Activated naive CD4-positive, alpha-beta T cell (primary cell): ENCODE measurements around the gene MEIOB.
"Not testable (repeated sequence)": the region's sequence is repeated elsewhere in the genome, so short reads cannot be mapped to it uniquely, and the experiment has no call there.

Experiments
- DNase-seq, 4 experiments: peaks; one replicate each; lab custom pipeline; 2025; lab: John Stamatoyannopoulos, UW

Gene MEIOB

DNA sequence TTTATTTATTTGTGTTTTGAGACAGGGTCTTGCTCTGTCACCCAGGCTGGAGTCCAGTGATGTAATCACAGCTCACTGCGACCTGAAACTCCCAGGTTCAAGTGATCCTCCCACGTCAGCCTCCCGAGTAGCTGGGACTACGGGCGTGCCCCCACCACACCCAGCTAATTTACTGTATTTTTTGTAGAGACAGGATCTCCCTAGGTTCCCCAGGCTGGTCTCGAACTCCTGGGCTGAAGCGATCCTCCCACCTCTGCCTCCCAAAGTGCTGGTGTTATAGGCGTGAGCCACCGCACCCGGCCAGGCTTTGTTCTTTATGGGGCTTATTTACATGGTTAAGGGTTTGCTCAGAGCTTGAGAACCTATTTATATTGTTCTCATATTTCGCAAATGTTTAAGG is 5.8 kb upstream of the MEIOB start:
- DNase-seq, result no peak

DNA sequence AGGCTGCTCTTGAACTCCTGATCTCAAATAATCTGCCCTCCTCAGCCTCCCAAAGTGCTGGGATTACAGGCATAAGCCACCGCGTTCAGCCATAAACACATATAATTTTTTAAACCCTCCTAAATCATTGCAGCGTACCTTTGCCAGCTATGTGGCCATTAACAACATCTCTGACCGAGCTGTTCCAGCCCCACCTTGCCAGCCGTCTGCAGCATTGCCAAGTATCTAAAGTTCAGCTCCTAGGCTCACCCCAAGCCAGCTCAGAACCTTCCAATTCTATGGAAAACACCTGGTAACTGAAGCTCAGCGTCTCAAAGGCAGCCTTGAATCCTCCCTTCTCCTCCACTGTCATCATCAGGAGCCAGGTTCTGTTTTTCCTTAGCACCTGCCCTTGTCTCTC is 5.1 kb upstream of the MEIOB start:
- DNase-seq, result no peak

- no peak for DNase-seq
These were observed 4.5 kb upstream of the MEIOB start for GRCh38 chr16:1876468-1876867.

DNA sequence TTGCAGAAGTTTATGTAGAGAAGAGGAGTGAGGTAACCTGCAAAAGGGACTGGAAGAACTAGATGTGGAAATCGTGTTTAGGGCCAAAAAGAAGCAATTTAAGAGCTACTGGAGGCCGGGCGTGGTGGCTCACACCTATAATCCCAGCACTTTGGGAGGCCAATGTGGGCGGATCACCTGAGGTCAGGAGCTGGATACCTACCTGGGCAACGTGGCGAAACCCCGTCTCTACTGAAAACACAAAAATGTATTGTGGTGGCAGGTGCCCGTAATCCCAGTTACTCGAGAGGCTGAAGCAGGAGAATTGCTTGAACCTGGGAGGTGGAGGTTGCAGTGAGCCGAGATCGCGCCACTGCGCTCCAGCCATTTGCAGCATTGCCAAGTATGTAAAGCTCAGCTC is 4.1 kb upstream of the MEIOB start:
- DNase-seq, result not testable (repeated sequence)

DNA sequence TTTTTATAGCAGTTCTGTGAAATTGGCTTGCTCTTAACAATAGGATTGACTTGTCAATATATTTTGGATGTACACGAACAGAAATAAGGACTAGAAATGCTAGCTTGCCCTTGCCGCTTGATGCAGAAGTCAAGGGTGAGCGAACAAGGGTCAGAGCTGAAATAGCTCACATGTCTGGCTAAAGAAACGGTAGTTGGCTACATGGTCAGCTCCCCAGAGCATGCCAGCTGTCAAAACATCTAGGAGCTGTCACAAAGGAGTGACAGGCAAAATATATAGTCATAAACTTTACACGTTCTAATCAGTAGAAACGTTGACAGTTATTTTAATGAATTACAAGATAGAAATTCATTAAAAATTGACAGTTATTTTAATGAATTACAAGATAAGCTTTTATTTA is 2.9 kb upstream of the MEIOB start:
- no peak for DNase-seq

DNA sequence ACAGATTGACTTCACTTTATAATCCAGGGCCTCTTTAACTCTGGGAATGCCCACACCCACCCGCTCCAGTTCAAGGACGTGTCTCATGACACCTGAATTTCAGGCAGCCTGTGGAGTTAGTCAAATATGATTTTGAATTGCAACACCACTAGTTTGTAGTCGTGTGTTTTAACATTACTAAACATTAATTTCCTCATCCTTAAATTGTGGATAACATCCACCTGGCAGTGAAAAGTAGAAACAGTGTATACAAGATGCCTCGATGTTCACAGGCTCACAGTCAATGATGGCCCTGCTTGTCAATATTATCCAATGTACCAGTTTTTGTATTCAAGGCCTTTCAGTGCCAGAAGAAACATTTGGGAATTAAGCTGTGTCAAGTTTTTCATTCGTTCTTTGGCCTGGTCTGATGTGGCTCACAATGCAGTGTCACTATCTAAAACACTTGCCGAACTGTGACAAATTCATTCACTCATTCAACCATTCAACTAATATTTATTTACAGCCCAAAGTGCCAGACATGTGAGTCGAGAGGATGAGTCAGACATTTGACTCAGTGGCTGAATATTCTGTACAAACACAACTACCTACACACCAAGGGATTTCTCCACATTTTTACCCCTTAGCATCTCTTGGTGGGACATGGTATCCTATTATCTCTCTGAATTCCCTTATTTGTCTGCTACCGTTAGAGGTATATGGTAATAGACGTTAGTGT is 1.4 kb downstream of the MEIOB start:
- no peak for DNase-seq

- DNase-seq, result no peak
These were observed 5.9 kb downstream of the MEIOB start for GRCh38 chr16:1865902-1866690.

DNA sequence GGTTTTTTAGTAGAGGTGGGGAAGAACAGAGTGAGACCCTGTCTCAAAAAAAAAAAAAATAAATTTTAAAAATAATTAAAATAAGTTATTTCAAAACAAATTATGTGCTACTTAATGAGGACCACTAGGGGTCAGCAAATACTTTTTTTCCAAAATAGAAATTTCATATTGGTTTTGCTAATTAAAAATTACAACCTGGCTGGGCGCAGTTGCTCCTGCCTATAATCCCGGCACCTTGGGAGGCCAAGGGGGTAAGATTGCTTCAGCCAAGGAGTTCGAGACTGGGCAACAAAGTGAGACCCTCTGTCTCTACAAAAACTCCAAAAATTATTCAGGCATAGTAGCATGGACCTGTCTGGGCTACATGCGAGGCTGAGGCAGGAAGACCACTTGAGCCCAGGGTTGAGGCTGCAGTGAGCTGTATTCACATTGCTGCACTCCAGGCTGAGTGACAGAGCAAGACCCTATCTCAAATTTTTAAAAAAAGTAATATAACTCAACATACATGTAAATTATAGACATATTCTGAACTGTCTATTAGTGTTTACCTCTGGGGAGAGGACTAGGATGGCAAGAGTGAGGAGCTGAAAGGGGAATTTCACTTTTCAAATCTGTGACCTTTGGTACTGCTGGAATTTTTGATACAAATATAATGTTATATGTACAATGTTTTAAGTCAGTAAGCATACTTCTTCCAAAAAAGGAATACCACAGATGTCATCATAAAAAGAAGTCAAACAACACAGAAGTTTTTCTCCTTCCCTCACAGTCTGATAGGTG is 8.1 kb downstream of the MEIOB start:
- DNase-seq, result no peak

GRCh38 chr16:1862394-1862793 is 9.6 kb downstream of the MEIOB start:
- no peak for DNase-seq

DNA sequence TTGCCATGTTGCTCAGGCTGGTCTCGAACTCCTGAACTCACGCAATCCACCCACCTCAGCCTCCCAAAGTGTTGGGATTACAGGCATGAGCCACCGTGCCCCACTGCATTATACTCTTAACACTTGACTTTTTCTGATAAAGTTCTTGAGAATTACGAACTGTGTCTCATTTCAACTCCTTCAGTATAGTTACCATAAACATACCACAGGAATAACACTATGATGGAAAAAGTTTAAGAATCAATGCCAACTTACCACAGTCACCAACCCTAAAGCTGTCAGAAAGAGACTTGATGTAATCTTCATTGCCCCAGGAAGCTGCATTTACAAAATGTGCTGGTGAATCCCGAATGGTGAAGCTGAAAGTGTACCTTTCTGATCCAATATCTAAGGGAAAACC is 10.2 kb downstream of the MEIOB start:
- no peak for DNase-seq

- DNase-seq, result no peak
These were observed 12.3 kb downstream of the MEIOB start for GRCh38 chr16:1859650-1860049.

DNA sequence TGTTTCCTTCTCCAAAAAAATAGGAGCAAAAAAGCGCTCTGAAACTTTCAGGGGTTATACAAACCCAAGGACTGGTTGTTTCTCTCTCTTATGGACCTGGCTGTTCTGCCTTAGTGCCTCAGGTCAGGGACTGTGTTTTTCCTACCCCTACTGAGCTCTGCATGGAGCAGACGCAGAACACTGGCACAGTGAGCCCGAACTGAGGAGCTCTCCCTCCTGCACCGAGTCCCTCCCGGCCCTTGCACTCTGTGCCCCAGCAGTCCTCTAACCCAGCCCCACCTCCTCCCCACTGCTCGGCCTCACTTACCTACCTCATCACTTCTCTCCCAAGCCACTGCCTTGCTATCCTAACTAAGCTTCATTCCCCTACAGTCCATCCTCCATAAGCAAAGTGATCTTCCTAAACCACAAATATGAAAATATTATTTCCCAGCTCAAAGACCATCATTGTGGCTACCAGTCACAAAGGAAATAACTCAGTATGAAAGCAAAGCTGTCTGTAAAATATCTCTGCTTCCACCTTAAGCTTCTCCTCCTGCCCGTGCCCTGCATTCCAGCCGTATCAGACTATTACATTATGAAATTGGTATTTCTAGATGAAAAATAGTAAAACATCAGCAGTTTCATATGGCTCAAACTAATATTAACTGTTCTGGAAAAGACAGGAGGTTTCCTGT is 13.6 kb downstream of the MEIOB start:
- no peak for DNase-seq

- no peak for DNase-seq
These were observed 14.4 kb downstream of the MEIOB start for GRCh38 chr16:1857433-1858097.

DNA sequence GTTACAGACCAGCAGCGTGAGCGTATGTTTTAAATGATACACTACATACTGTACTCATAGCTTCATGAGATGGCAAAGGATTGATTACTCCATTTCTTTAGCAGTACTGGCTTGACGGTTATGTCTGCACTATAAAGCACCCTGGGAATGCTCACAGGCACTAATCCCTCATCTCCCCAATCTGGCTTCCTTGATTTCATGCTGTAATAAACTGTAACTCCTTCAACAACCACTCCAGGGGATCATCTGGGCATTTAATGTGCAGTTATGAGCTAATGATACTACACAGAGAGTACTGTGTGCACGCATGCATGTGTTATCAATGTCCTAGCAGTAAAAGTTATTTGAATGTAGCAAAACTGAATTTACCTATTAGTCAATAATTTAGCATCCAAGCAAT is 20.2 kb downstream of the MEIOB start:
- no peak for DNase-seq

GRCh38 chr16:1850981-1851380 is 21.0 kb downstream of the MEIOB start:
- DNase-seq, result no peak

DNA sequence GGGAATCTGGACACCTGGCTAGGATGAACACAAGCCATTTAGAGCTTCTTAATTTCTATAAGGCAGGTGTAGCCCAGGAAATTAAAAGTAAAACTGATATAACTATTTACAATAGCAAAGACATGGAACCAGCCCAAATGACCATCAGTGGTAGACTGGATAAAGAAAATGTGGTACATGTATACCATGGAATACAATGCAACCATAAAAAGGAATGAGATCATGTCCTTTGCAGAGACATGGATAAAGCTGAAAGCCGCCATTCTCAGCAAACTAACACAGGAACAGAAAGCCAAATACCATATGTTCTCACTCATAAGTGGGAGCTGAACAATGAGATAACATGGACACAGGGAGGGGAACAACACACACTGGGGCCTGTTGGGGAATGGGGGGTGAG is 25.5 kb downstream of the MEIOB start:
- no peak for DNase-seq

DNA sequence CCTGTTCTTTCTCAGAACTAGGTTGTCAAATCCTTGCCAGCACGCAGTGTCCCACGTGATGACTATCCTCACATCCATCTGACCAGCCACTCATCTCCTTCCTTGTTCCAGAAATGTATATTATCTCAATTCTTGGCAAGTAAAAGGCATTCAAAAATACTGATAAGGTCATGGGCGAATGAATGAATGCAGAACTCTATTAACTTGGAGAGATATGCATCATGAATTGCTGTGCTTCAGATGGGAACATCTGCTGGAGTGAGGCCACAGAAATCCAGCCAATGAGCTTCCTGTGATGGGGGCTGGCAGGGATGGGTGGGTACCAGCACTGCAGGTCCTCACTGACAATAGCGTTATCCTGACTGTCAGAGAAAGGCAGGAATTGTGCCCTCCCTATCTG is 26.0 kb downstream of the MEIOB start:
- no peak for DNase-seq

- DNase-seq, result no peak
These were observed 32.4 kb downstream of the MEIOB start for GRCh38 chr16:1839554-1839953.

DNA sequence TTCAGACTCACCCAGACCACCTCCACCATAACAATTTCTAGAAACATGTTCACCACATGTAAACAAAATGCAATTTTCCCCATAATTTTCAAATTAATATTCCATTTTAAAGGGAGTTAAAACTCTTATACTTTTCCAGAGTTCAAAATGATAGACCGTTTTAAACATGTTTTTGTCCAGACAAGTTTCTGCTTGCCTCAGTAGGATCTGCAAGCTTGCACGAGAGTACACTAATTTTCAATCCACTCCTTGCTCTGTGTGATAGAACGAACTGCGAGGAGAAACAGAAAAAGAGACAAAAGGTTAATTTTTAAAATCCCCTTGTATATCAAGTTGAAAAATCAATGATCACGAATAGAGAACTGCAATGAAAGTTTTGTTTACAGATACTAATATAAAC is 37.9 kb downstream of the MEIOB start:
- DNase-seq, result no peak

DNA sequence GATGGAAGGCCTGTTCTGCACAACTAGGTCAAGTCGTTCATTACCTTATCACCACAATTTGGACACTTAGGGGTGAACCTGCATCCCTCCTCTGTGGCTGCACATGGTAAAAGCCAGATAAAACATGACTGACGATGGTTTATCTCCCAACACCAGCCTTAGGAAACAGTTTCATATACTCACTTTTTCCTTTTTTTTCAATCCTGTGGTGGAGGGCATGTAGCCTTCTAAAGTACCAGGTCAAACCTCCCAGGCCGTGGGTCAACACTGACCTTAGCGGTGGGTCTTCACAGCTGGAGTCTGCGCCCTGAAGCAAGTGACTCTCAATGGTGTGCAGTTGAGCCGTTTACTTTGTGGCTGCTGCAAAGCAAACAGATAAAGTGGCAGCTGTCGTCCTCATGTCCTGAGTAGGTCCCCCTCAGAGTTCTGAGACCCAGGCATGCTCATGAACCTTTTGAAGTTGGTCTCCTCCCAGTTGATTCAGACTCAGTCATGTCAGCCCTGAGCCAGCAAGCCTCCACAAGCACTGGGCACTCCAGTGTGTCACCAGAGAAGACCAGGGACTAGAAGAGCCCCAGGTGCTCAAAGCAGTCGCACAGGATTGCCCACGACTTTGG is 39.0 kb downstream of the MEIOB start:
- no peak for DNase-seq
